ENCODE results near the gene PTPRG. TPM values are rescaled to one million over a fixed set of nuclear protein-coding genes. Genes with fewer than 3 reads are reported as not detected.
A peak's percentile ranks its signal among the peaks of the same experiment; 100 is the strongest.

The PTPRG gene
- total RNA-seq, 3 donors from 2014 or later: 28.9 to 54.7 (median 40.4) TPM

GRCh38 chr3:61618871-61619270 lies 57.5 kb downstream of the PTPRG start:
- intact Hi-C loops (cut with DNase I, micrococcal nuclease): no loop called here
- no peak overlapping the region for H3K4me3 ChIP-seq
- ATAC-seq: no peak
- no peaks in the 10 kb centered on the region for H3K4me1 ChIP-seq (ENCODE audit: low read depth)
- no peaks in the 10 kb centered on the region for H3K36me3 ChIP-seq (ENCODE audit: low read depth)
- TF ChIP-seq CTCF (IDR thresholded peaks at IDR 0.05): no peak
- no peaks in the 10 kb centered on the region for H3K9me3 ChIP-seq
- DNase-seq: no peak

DNA sequence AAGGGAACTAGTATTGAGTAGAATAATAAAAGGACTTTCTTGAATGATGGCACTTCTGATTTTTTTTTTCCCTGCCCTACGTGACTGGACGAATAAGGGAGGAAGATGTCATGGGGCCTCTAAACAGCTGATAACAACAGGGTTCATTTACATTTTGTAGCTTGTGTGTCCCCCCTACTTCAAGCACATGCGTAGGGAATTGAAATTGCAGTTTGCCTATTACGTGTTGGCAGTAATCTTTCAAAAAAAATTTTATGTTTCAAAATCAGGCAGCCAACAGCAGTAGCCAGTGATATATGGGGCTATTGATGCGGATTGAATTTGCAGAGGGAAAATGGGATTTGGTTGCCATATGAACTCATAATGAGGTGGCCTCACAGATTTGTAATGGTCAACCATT lies 58.7 kb downstream of the PTPRG start:
- no peak for DNase-seq
- no peaks in the 10 kb centered on the region for H3K4me1 ChIP-seq (ENCODE audit: low read depth)
- TF ChIP-seq CTCF (IDR thresholded peaks at IDR 0.05): no peak

GRCh38 chr3:61624300-61624699 lies 62.9 kb downstream of the PTPRG start:
- Histone ChIP-seq H3K4me1 (ENCODE audit: low read depth) (no peaks in the 10 kb centered on the region), H3K36me3 (ENCODE audit: low read depth) (no peaks in the 10 kb centered on the region), H3K4me3 (no peak overlapping the region), H3K9me3 (no peaks in the 10 kb centered on the region)
- no peak for TF ChIP-seq CTCF (IDR thresholded peaks at IDR 0.05)
- no peak for DNase-seq
- intact Hi-C loops (cut with DNase I, micrococcal nuclease): no loop called here
- ATAC-seq: no peak

More for the DNA sequence above, 58.7 kb downstream of the PTPRG start:
- Histone ChIP-seq H3K9me3 (no peaks in the 10 kb centered on the region), H3K36me3 (ENCODE audit: low read depth) (no peaks in the 10 kb centered on the region), H3K4me3 (no peak overlapping the region)
- intact Hi-C loops (cut with DNase I, micrococcal nuclease): no loop called here
- ATAC-seq: no peak

GRCh38 chr3:61625429-61625828 lies 64.1 kb downstream of the PTPRG start:
- no peak for DNase-seq
- no peak overlapping the region for H3K4me3 ChIP-seq
- ATAC-seq: no peak
- H3K9me3 ChIP-seq: no peaks in the 10 kb centered on the region
- no peak for TF ChIP-seq CTCF (IDR thresholded peaks at IDR 0.05)
- intact Hi-C loops (cut with DNase I, micrococcal nuclease): no loop called here
- H3K36me3 ChIP-seq (ENCODE audit: low read depth): no peaks in the 10 kb centered on the region
- H3K4me1 ChIP-seq (ENCODE audit: low read depth): no peaks in the 10 kb centered on the region

DNA sequence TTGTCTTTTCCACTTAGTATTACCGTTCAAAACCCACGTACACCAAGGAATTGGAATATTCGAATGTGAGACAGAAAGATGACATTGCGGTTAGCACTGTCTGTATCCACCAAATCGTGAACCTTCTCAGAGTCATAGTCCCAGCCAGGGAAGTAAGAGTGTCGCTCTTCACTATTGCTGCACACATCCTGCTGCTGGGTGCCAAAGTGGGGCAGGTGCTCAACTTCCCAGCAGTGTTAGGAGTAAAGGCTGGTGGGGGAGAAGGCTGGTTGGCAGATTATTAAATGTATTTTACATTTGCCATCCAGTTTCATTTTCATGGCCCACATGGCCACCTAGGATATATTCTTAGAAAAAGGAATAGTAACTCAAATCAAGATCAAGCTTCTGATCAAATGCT lies 65.1 kb downstream of the PTPRG start:
- no peak for DNase-seq
- no peak for ATAC-seq
- Histone ChIP-seq H3K4me3 (no peak overlapping the region), H3K4me1 (ENCODE audit: low read depth) (no peaks in the 10 kb centered on the region), H3K9me3 (no peaks in the 10 kb centered on the region), H3K36me3 (ENCODE audit: low read depth) (no peaks in the 10 kb centered on the region)
- no peak for TF ChIP-seq CTCF (IDR thresholded peaks at IDR 0.05)
- intact Hi-C loops (cut with DNase I, micrococcal nuclease): no loop called here

DNA sequence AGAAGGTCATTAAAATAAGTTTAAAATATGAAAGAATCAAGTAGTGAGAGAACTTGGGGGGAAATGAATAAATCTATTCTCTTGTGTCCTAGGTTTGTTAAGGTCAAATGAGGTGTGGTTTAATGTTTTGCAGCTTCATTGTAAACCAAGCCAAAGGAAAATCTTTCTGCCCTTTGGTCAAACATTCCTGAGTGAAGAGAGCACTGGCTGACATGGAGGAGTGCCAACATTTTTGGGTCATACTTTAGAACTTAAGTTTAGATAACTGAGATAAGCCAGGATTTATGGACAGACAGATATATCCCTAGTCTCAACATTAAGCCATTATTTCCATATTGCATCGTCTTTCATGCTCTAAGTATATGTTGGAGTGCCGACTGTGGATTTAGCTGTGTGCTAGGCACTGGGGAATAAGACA lies 66.4 kb downstream of the PTPRG start:
- no peaks in the 10 kb centered on the region for H3K9me3 ChIP-seq
- DNase-seq (peak in 1 of 3 donors; percentile 21), ATAC-seq (peak; percentile 55)
- H3K4me3 ChIP-seq: no peak overlapping the region
- intact Hi-C loops (cut with DNase I, micrococcal nuclease): no loop called here
- TF ChIP-seq CTCF (IDR thresholded peaks at IDR 0.05): no peak
- no peaks in the 10 kb centered on the region for H3K4me1 ChIP-seq (ENCODE audit: low read depth)
- H3K36me3 ChIP-seq (ENCODE audit: low read depth): no peaks in the 10 kb centered on the region

Measured in mucosa of descending colon (tissue), 3 donors.